Measurements from ENCODE around the gene CALD1. TPM values are rescaled to one million over a fixed set of nuclear protein-coding genes. Genes with fewer than 3 reads are reported as not detected.

The CALD1 gene
- polyA plus RNA-seq, 1 donor (not counting 4 experiments of a cell fraction or from before 2014, with no cell fraction given): 229 TPM

- Histone ChIP-seq H3K79me2 (ENCODE audit: control insufficient read depth, insufficient read depth, low read length) (peaks cover 59% of the 10 kb centered on the region), H3K27ac (ENCODE audit: control insufficient read depth, insufficient read depth, low read length) (no peak overlapping the region), H3K4me1 (ENCODE audit: control insufficient read depth, extremely low read depth, insufficient read depth, low read length) (peaks cover 36% of the 10 kb centered on the region), H3K4me2 (ENCODE audit: control insufficient read depth, extremely low read depth, insufficient read depth, low read depth, low read length) (no peak overlapping the region), H3K27me3 (ENCODE audit: control insufficient read depth, extremely low read depth, insufficient read depth, low read length) (no peaks in the 10 kb centered on the region), H3K9ac (ENCODE audit: control insufficient read depth, extremely low read depth, insufficient read depth, low read length) (no peak overlapping the region), H4K20me1 (ENCODE audit: control insufficient read depth, extremely low read depth, insufficient read depth, low read length) (no peaks in the 10 kb centered on the region), H3K4me3 (ENCODE audit: control insufficient read depth in 2 of 3, extremely low read depth in 1 of 3, insufficient read depth in 2 of 3, low read depth in 1 of 3, low read length in 3 of 3) (no peak overlapping the region), H2AFZ (ENCODE audit: control insufficient read depth, low read length) (no peak overlapping the region), H3K9me1 (ENCODE audit: control insufficient read depth, extremely low read depth, insufficient read depth, low read length) (no peaks in the 10 kb centered on the region), H3K9me3 (ENCODE audit: control insufficient read depth, low read depth, low read length) (peaks cover 7% of the 10 kb centered on the region), H3K36me3 (ENCODE audit: control insufficient read depth in 2 of 2, extremely low read depth in 1 of 2, insufficient read depth in 2 of 2, low read length in 2 of 2) (peaks cover 1 to 10% of the 10 kb centered on the region in 2 experiments)
- FAIRE-seq (no peak), DNase-seq (ENCODE audit: low read depth, low spot score) (no peak)
- dilution Hi-C loops (cut with MboI; ENCODE audit: extremely low pct_ligation_motif_present, low sequenced_read_pairs): no loop called here
- TF ChIP-seq CTCF (optimal IDR thresholded peaks at IDR 0.05 in 1 of 3, IDR thresholded peaks at IDR 0.05 in 1 of 3, conservative IDR thresholded peaks at IDR 0.05 in 1 of 3; ENCODE audit: extremely low read depth in 1 of 3, insufficient read depth in 2 of 3, low read length in 3 of 3) (no peak), EZH2 (IDR thresholded peaks at IDR 0.05; ENCODE audit: low read length) (no peak)
Measured at GRCh38 chr7:134894928-134895327, 115.5 kb downstream of the CALD1 start.

- Histone ChIP-seq H2AFZ (ENCODE audit: control insufficient read depth, low read length) (no peak overlapping the region), H3K4me2 (ENCODE audit: control insufficient read depth, extremely low read depth, insufficient read depth, low read depth, low read length) (no peak overlapping the region), H3K36me3 (ENCODE audit: control insufficient read depth in 2 of 2, extremely low read depth in 1 of 2, insufficient read depth in 2 of 2, low read length in 2 of 2) (peaks cover 1 to 14% of the 10 kb centered on the region in 2 experiments), H3K9ac (ENCODE audit: control insufficient read depth, extremely low read depth, insufficient read depth, low read length) (no peak overlapping the region), H3K27me3 (ENCODE audit: control insufficient read depth, extremely low read depth, insufficient read depth, low read length) (no peaks in the 10 kb centered on the region), H3K9me3 (ENCODE audit: control insufficient read depth, low read depth, low read length) (peaks cover 7% of the 10 kb centered on the region), H3K4me1 (ENCODE audit: control insufficient read depth, extremely low read depth, insufficient read depth, low read length) (peaks cover 34% of the 10 kb centered on the region), H3K4me3 (ENCODE audit: control insufficient read depth in 2 of 3, extremely low read depth in 1 of 3, insufficient read depth in 2 of 3, low read depth in 1 of 3, low read length in 3 of 3) (no peak overlapping the region), H3K27ac (ENCODE audit: control insufficient read depth, insufficient read depth, low read length) (no peak overlapping the region), H3K79me2 (ENCODE audit: control insufficient read depth, insufficient read depth, low read length) (peaks cover 70% of the 10 kb centered on the region), H3K9me1 (ENCODE audit: control insufficient read depth, extremely low read depth, insufficient read depth, low read length) (no peaks in the 10 kb centered on the region), H4K20me1 (ENCODE audit: control insufficient read depth, extremely low read depth, insufficient read depth, low read length) (peaks cover 6% of the 10 kb centered on the region)
- no peak for FAIRE-seq
- TF ChIP-seq CTCF (optimal IDR thresholded peaks at IDR 0.05 in 1 of 3, IDR thresholded peaks at IDR 0.05 in 1 of 3, conservative IDR thresholded peaks at IDR 0.05 in 1 of 3; ENCODE audit: extremely low read depth in 1 of 3, insufficient read depth in 2 of 3, low read length in 3 of 3) (no peak), EZH2 (IDR thresholded peaks at IDR 0.05; ENCODE audit: low read length) (no peak)
- no peak for DNase-seq (ENCODE audit: low read depth, low spot score)
- dilution Hi-C loops (cut with MboI; ENCODE audit: extremely low pct_ligation_motif_present, low sequenced_read_pairs): no loop called here
Measured at GRCh38 chr7:134896073-134896472, 116.6 kb downstream of the CALD1 start.

Data from keratinocyte (primary cell).